SK-N-MC (cell line): ENCODE measurements around the gene TFPI2.

Experiments used
- EZH2 ChIP-seq: fragments of 200-600 bp; sonication (generic); IDR thresholded peaks from one replicate; pipeline ENCODE4 v1.6.1; 2017; ENCODE audit warnings: antibody characterized with exemption
- POLR2AphosphoS5 ChIP-seq: IDR thresholded peaks from 2 replicates; pipeline ENCODE4 v1.6.1; 2012; ENCODE audit warnings: mild to moderate bottlenecking, low read depth, low read length, borderline replicate concordance

DNA sequence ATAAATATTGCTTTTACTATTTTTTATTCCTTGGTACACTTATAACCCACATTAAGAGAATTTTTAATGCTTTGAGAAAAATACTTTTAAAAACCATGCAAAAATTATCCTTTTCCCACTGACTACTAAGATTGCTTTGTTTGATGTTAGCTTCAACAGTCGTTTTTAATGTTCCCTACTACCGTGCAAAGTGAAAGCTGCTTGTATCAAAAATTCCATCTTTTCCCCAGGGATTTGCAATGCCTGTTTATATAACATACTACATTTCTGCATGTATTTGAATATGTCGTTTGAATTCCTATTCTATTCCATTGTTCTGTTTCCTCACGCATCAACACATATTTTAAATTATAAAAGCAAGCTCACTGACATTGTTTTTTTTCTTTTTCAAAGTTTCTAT lies 54.4 kb downstream of the TFPI2 start:
- TF ChIP-seq EZH2 (no peak), POLR2AphosphoS5 (no peak)
